GM23338 (cell line): ENCODE measurements around the gene PID1. TPM values are rescaled to one million over a fixed set of nuclear protein-coding genes. Genes with fewer than 3 reads are reported as not detected.

Experiments
- ATAC-seq: fragments of 200-7000 bp; cut with Tn5 transposase; 3 replicates; pipeline ENCODE4 v1.9.1; 2020
- DNase-seq: peaks from one replicate; pipeline ENCODE4 v3.0.0-alpha.2; 2015; ENCODE audit warnings: low spot score
- H2AFZ ChIP-seq: fragments of 200-600 bp; sonication (generic); 2 replicates; pipeline ENCODE4 v1.8.0; 2016; ENCODE audit warnings: antibody characterized with exemption, mild to moderate bottlenecking, moderate library complexity
- H3F3A ChIP-seq: fragments of 200-600 bp; sonication (generic); replicated peaks from 2 replicates; pipeline ENCODE4 v1.8.0; 2017; ENCODE audit warnings: antibody characterized with exemption, mixed run types, low read depth
- H3K27ac ChIP-seq: fragments of 200-600 bp; sonication (generic); 2 replicates; pipeline ENCODE4 v1.6.1; 2016; ENCODE audit warnings: low read depth
- H3K27me3 ChIP-seq: fragments of 200-600 bp; sonication (generic); 2 replicates; pipeline ENCODE4 v1.8.0; 2016; ENCODE audit warnings: mild to moderate bottlenecking, mixed run types, moderate library complexity; ENCODE audit not compliant: insufficient read depth
- H3K36me3 ChIP-seq: fragments of 200-600 bp; sonication (generic); 2 replicates; pipeline ENCODE4 v1.8.0; 2016; ENCODE audit warnings: mild to moderate bottlenecking; ENCODE audit not compliant: insufficient read depth
- H3K4me1 ChIP-seq: fragments of 200-600 bp; sonication (generic); 2 replicates; pipeline ENCODE4 v1.8.0; 2016; ENCODE audit warnings: mild to moderate bottlenecking, moderate library complexity; ENCODE audit not compliant: insufficient read depth
- H3K4me2 ChIP-seq: fragments of 200-600 bp; sonication (generic); 2 replicates; pipeline ENCODE4 v1.7.1; 2017; ENCODE audit warnings: mixed run types
- H3K4me3 ChIP-seq: fragments of 200-600 bp; sonication (generic); 2 replicates; pipeline ENCODE4 v1.6.1; 2016; ENCODE audit warnings: mixed run types
- H3K79me2 ChIP-seq: fragments of 200-600 bp; sonication (generic); replicated peaks from 2 replicates; pipeline ENCODE4 v1.8.0; 2017; ENCODE audit warnings: mild to moderate bottlenecking; ENCODE audit not compliant: insufficient read depth
- H3K9me2 ChIP-seq: fragments of 200-600 bp; sonication (generic); 2 replicates; pipeline ENCODE4 v1.8.0; 2017; ENCODE audit not compliant: insufficient read depth
- H4K20me1 ChIP-seq: fragments of 200-600 bp; sonication (generic); replicated peaks from 2 replicates; pipeline ENCODE4 v1.8.0; 2017; ENCODE audit warnings: mild to moderate bottlenecking; ENCODE audit not compliant: insufficient read depth
- H3K27ac Mint-ChIP-seq: 2 replicates; pipeline ENCODE4 v1.8.0; 2020; ENCODE audit warnings: inconsistent platforms, mild to moderate bottlenecking, moderate library complexity, mixed read lengths
- H3K27me3 Mint-ChIP-seq: 3 replicates; pipeline ENCODE4 v1.8.0; 2022; ENCODE audit warnings: low read depth, mild to moderate bottlenecking, moderate library complexity, mixed read lengths, inconsistent platforms; ENCODE audit not compliant: insufficient read depth, poor library complexity
- H3K36me3 Mint-ChIP-seq: 3 replicates; pipeline ENCODE4 v1.8.0; 2021; ENCODE audit warnings: low read depth, mild to moderate bottlenecking, inconsistent platforms, moderate library complexity, mixed read lengths
- H3K4me1 Mint-ChIP-seq: 3 replicates; pipeline ENCODE4 v1.8.0; 2020; ENCODE audit warnings: mild to moderate bottlenecking, inconsistent platforms, mixed read lengths
- H3K4me3 Mint-ChIP-seq: 3 replicates; pipeline ENCODE4 v1.8.0; 2021; ENCODE audit warnings: moderate library complexity, mild to moderate bottlenecking, inconsistent platforms, mixed read lengths
- H3K9me3 Mint-ChIP-seq: 3 replicates; pipeline ENCODE4 v1.8.0; 2020; ENCODE audit warnings: moderate library complexity, mild to moderate bottlenecking, inconsistent platforms, mixed read lengths
- CREB1 ChIP-seq: fragments of 250-450 bp; sonication (Bioruptor Pico); IDR thresholded peaks from 2 replicates; pipeline ENCODE4 v1.5.0; 2020; ENCODE audit warnings: low read depth, mild to moderate bottlenecking, moderate library complexity
- CTCF ChIP-seq, 2 experiments: fragments of 200-600 bp in 1 of 2; sonication (generic) in 1 of 2; conservative IDR thresholded peaks; 2 replicates each; pipeline versions ENCODE4 v1.5.1 to v1.6.1; 2016 to 2017; ENCODE audit warnings: antibody characterized with exemption in 2 of 2, low read depth in 2 of 2, mild to moderate bottlenecking in 2 of 2, moderate library complexity in 1 of 2
- ETS1 ChIP-seq: IDR thresholded peaks from 2 replicates; pipeline ENCODE4 v1.6.1; 2016; ENCODE audit warnings: antibody characterized with exemption
- EZH2 ChIP-seq: fragments of 200-600 bp; sonication (generic); IDR thresholded peaks from one replicate; pipeline ENCODE4 v1.8.0; 2017; ENCODE audit warnings: antibody characterized with exemption, mild to moderate bottlenecking, low read depth; ENCODE audit not compliant: unreplicated experiment
- EZH2phosphoT487 ChIP-seq: fragments of 200-600 bp; sonication (generic); IDR thresholded peaks from one replicate; pipeline ENCODE4 v1.8.1; 2018; ENCODE audit warnings: antibody characterized with exemption; ENCODE audit not compliant: unreplicated experiment
- JUNB ChIP-seq: IDR thresholded peaks from one replicate; pipeline ENCODE4 v1.6.1; 2016; ENCODE audit warnings: antibody characterized with exemption; ENCODE audit not compliant: unreplicated experiment
- NANOG ChIP-seq: IDR thresholded peaks from 2 replicates; pipeline ENCODE4 v1.6.1; 2016; ENCODE audit warnings: antibody characterized with exemption, borderline replicate concordance
- POLR2AphosphoS5 ChIP-seq: IDR thresholded peaks from 2 replicates; pipeline ENCODE4 v1.6.1; 2016; ENCODE audit warnings: antibody characterized with exemption, low read depth
- REST ChIP-seq: IDR thresholded peaks from one replicate; pipeline ENCODE4 v1.6.1; 2018; ENCODE audit warnings: antibody characterized with exemption; ENCODE audit not compliant: unreplicated experiment
- STAT1 ChIP-seq: IDR thresholded peaks from one replicate; pipeline ENCODE4 v1.6.1; 2016; ENCODE audit warnings: antibody characterized with exemption; ENCODE audit not compliant: unreplicated experiment
- ZNF114 ChIP-seq: fragments of 250-450 bp; sonication (Bioruptor Pico); IDR thresholded peaks from 2 replicates; pipeline ENCODE4 v1.5.0; 2020; ENCODE audit warnings: mild to moderate bottlenecking, moderate library complexity
- ZNF331 ChIP-seq: fragments of 250-450 bp; sonication (Bioruptor Pico); IDR thresholded peaks from 2 replicates; pipeline ENCODE4 v1.5.0; 2020; ENCODE audit warnings: low read depth, mild to moderate bottlenecking, moderate library complexity
- polyA plus RNA-seq: library from polyadenylated mRNA; unstranded; fragments of >200 nt; fragmentation: Nextera tagmentation; extraction: Ambion mirVana; gene quantifications from 2 replicates; pipeline ENCODE4 v1.2.1, GENCODE V29; 2016
- total RNA-seq: library from RNA; depleted of rRNA; stranded (reverse); fragments of >200 nt; shearing (Covaris generic); gene quantifications from 2 replicates; pipeline ENCODE4 v1.2.3, GENCODE V29; 2014

PID1 gene
- total and polyA plus RNA-seq, 2 experiments from 2014 or later: 1.7 to 2.4 TPM

GRCh38 chr2:229022652-229023051, 248.4 kb downstream of the PID1 start:
- no peaks in the 10 kb centered on the region; the same call in 1 of the 3 replicates for H3K9me3 Mint-ChIP-seq
- ATAC-seq: no peak
- H3K4me3 Mint-ChIP-seq: no peak overlapping the region
- Histone ChIP-seq H4K20me1 (no peaks in the 10 kb centered on the region), H3K36me3 (no peaks in the 10 kb centered on the region), H3K27me3 (no peaks in the 10 kb centered on the region), H3K79me2 (no peaks in the 10 kb centered on the region), H3K4me1 (no peaks in the 10 kb centered on the region), H3K4me2 (no peak overlapping the region), H2AFZ (no peak overlapping the region), H3K9me2 (no peaks in the 10 kb centered on the region), H3F3A (no peaks in the 10 kb centered on the region), H3K27ac (no peak overlapping the region), H3K4me3 (no peak overlapping the region)
- H3K27ac Mint-ChIP-seq: no peak overlapping the region
- peaks cover under 1% of the 10 kb centered on the region for H3K27me3 Mint-ChIP-seq
- TF ChIP-seq JUNB (no peak), STAT1 (no peak), CTCF (conservative IDR thresholded peaks at IDR 0.05; ENCODE audit: low read depth in 2 of 2) (no peak), ZNF331 (no peak), ZNF114 (CRISPR knock-in tag) (no peak), NANOG (no peak), POLR2AphosphoS5 (no peak), EZH2 (no peak), CREB1 (CRISPR knock-in tag) (no peak), REST (no peak)
- H3K36me3 Mint-ChIP-seq: no peaks in the 10 kb centered on the region
- no peaks in the 10 kb centered on the region for H3K4me1 Mint-ChIP-seq
- DNase-seq: no peak

- Histone ChIP-seq H3K79me2 (no peaks in the 10 kb centered on the region), H3F3A (no peaks in the 10 kb centered on the region), H2AFZ (no peak overlapping the region), H3K9me2 (no peaks in the 10 kb centered on the region), H3K27ac (no peak overlapping the region), H3K4me2 (no peak overlapping the region), H3K4me1 (no peaks in the 10 kb centered on the region), H3K36me3 (no peaks in the 10 kb centered on the region), H4K20me1 (no peaks in the 10 kb centered on the region), H3K4me3 (no peak overlapping the region), H3K27me3 (no peaks in the 10 kb centered on the region)
- Mint-ChIP-seq H3K4me1 (no peaks in the 10 kb centered on the region), H3K27ac (no peak overlapping the region), H3K9me3 (no peaks in the 10 kb centered on the region; the same call in 1 of the 3 replicates), H3K4me3 (no peak overlapping the region), H3K27me3 (no peaks in the 10 kb centered on the region), H3K36me3 (no peaks in the 10 kb centered on the region)
- ATAC-seq: no peak
- no peak for DNase-seq
- TF ChIP-seq EZH2phosphoT487: no peak
- no peak for TF ChIP-seq EZH2
- TF ChIP-seq REST: no peak
- no peak for TF ChIP-seq CREB1 (CRISPR knock-in tag)
- no peak for TF ChIP-seq ETS1
- TF ChIP-seq NANOG: no peak
These were observed 249.0 kb downstream of the PID1 start for GRCh38 chr2:229022071-229022470.
